Measurements from ENCODE around the gene CFAP54. TPM values are rescaled to one million over a fixed set of nuclear protein-coding genes. Genes with fewer than 3 reads are reported as not detected.

CFAP54 gene
- total RNA-seq, 1 experiment from 2014 or later, result 0.64 TPM

DNA sequence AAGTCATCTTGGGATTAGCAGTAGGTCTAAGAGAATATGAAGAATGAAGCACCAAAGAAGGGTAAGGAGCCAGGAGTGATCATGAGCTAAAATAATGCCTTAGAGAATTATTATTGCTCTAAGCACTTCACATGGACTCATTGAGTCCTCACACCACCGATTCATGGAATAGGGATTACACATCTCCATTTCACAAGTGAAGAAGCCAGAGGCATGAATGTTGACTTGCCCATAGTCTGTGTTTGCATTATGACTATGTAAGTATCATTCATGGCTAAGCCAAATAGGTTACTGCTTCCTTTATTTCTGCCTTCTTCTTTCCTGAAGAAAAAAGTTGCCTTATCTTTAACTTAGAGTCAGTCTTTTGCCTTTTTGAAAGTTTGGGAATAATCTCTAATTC is 318.4 kb downstream of the CFAP54 start:
- DNase-seq (ENCODE audit: low read depth, low spot score) (no peak), ATAC-seq (no peak)
- no peaks in the 10 kb centered on the region for H3K27me3 ChIP-seq (ENCODE audit: control insufficient read depth, insufficient read depth, low read length)
- no peaks in the 10 kb centered on the region; the same call in 1 of the 2 replicates for H3K9me3 ChIP-seq (ENCODE audit: control insufficient read depth, insufficient read depth, low read depth, low read length)
- H3K4me1 ChIP-seq (ENCODE audit: control insufficient read depth, insufficient read depth, low read length), result no peaks in the 10 kb centered on the region
- H3K27ac ChIP-seq (ENCODE audit: low read length), result no peak overlapping the region
- in situ Hi-C loops (cut with HindIII; ENCODE audit: low pct_unique_long_range_greater_than_20kb, low sequenced_read_pairs) (no loop called here), intact Hi-C loops (cut with micrococcal nuclease; ENCODE audit: unreplicated experiment) (no loop called here)
- TF ChIP-seq SIN3A (IDR thresholded peaks at IDR 0.05; ENCODE audit: borderline replicate concordance, insufficient read depth, low read depth, low read length) (no peak), TCF7L2 (IDR thresholded peaks at IDR 0.05; ENCODE audit: low read depth, low read length) (no peak), POLR2AphosphoS5 (IDR thresholded peaks at IDR 0.05; ENCODE audit: low read depth, low read length) (no peak)
- TF ChIP-seq, protein P1, sequence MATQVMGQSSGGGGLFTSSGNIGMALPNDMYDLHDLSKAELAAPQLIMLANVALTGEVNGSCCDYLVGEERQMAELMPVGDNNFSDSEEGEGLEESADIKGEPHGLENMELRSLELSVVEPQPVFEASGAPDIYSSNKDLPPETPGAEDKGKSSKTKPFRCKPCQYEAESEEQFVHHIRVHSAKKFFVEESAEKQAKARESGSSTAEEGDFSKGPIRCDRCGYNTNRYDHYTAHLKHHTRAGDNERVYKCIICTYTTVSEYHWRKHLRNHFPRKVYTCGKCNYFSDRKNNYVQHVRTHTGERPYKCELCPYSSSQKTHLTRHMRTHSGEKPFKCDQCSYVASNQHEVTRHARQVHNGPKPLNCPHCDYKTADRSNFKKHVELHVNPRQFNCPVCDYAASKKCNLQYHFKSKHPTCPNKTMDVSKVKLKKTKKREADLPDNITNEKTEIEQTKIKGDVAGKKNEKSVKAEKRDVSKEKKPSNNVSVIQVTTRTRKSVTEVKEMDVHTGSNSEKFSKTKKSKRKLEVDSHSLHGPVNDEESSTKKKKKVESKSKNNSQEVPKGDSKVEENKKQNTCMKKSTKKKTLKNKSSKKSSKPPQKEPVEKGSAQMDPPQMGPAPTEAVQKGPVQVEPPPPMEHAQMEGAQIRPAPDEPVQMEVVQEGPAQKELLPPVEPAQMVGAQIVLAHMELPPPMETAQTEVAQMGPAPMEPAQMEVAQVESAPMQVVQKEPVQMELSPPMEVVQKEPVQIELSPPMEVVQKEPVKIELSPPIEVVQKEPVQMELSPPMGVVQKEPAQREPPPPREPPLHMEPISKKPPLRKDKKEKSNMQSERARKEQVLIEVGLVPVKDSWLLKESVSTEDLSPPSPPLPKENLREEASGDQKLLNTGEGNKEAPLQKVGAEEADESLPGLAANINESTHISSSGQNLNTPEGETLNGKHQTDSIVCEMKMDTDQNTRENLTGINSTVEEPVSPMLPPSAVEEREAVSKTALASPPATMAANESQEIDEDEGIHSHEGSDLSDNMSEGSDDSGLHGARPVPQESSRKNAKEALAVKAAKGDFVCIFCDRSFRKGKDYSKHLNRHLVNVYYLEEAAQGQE (IDR thresholded peaks at IDR 0.05; ENCODE audit: insufficient read depth in 1 of 2, low read depth in 2 of 2, low read length in 1 of 2), result no peak
- POLR2A ChIA-PET, result no interaction called here
- CTCF ChIA-PET, result no interaction called here
- no peaks in the 10 kb centered on the region for H3K36me3 ChIP-seq (ENCODE audit: control insufficient read depth, insufficient read depth, low read length)
- no TSS peak for BruUV-seq (replicated peaks)
- no peak overlapping the region for H3K4me3 ChIP-seq (ENCODE audit: low read depth in 2 of 2, low read length in 2 of 2)

DNA sequence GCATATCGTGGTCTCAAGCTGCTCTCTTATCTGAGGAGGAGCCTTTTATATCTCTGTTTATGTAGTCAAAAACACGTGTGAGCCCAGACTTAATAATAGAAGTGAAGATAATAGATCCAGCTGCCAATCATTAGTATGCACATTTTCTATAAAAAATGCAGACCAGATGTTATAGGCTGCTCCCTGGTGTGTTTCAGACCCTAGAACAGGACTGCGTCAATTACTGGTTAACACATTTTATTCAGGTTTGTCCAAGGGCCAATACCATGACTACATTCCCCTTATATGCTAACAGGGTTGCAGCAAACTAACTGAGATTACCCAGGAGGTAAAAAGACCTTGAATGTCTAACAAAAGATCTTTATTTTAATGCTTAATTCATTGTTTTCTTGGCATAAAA is 319.2 kb downstream of the CFAP54 start:
- TF ChIP-seq POLR2AphosphoS5 (IDR thresholded peaks at IDR 0.05; ENCODE audit: low read depth, low read length), result no peak
- TF ChIP-seq, protein P2, sequence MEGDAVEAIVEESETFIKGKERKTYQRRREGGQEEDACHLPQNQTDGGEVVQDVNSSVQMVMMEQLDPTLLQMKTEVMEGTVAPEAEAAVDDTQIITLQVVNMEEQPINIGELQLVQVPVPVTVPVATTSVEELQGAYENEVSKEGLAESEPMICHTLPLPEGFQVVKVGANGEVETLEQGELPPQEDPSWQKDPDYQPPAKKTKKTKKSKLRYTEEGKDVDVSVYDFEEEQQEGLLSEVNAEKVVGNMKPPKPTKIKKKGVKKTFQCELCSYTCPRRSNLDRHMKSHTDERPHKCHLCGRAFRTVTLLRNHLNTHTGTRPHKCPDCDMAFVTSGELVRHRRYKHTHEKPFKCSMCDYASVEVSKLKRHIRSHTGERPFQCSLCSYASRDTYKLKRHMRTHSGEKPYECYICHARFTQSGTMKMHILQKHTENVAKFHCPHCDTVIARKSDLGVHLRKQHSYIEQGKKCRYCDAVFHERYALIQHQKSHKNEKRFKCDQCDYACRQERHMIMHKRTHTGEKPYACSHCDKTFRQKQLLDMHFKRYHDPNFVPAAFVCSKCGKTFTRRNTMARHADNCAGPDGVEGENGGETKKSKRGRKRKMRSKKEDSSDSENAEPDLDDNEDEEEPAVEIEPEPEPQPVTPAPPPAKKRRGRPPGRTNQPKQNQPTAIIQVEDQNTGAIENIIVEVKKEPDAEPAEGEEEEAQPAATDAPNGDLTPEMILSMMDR (IDR thresholded peaks at IDR 0.05), result no peak
- TF ChIP-seq, protein P1 (IDR thresholded peaks at IDR 0.05; ENCODE audit: insufficient read depth in 1 of 2, low read depth in 2 of 2, low read length in 1 of 2), result no peak
- TF ChIP-seq TCF7L2 (IDR thresholded peaks at IDR 0.05; ENCODE audit: low read depth, low read length), result no peak
- no peak for TF ChIP-seq SIN3A (IDR thresholded peaks at IDR 0.05; ENCODE audit: borderline replicate concordance, insufficient read depth, low read depth, low read length)
- BruUV-seq (replicated peaks), result no TSS peak
- no peak for ATAC-seq
- Histone ChIP-seq H3K4me3 (ENCODE audit: low read depth in 2 of 2, low read length in 2 of 2) (no peak overlapping the region), H3K9me3 (ENCODE audit: control insufficient read depth, insufficient read depth, low read depth, low read length) (no peaks in the 10 kb centered on the region; the same call in 1 of the 2 replicates), H3K27me3 (ENCODE audit: control insufficient read depth, insufficient read depth, low read length) (no peaks in the 10 kb centered on the region), H3K4me1 (ENCODE audit: control insufficient read depth, insufficient read depth, low read length) (no peaks in the 10 kb centered on the region), H3K36me3 (ENCODE audit: control insufficient read depth, insufficient read depth, low read length) (no peaks in the 10 kb centered on the region), H3K27ac (ENCODE audit: low read length) (no peak overlapping the region)
- in situ Hi-C loops (cut with HindIII; ENCODE audit: low pct_unique_long_range_greater_than_20kb, low sequenced_read_pairs), result no loop called here
- ChIA-PET CTCF (no interaction called here), POLR2A (no interaction called here)
- intact Hi-C loops (cut with micrococcal nuclease; ENCODE audit: unreplicated experiment), result no loop called here
- no peak for DNase-seq (ENCODE audit: low read depth, low spot score)
